GM23338 (cell line): ENCODE data around the gene TRIOBP. TPM values are rescaled to one million over a fixed set of nuclear protein-coding genes. Genes with fewer than 3 reads are reported as not detected.

Source experiments
- ATAC-seq: fragments of 200-7000 bp; cut with Tn5 transposase; 3 replicates; pipeline ENCODE4 v1.9.1; 2020
- DNase-seq: peaks from one replicate; pipeline ENCODE4 v3.0.0-alpha.2; 2015; ENCODE audit warnings: low spot score
- H2AFZ ChIP-seq: fragments of 200-600 bp; sonication (generic); 2 replicates; pipeline ENCODE4 v1.8.0; 2016; ENCODE audit warnings: antibody characterized with exemption, mild to moderate bottlenecking, moderate library complexity
- H3F3A ChIP-seq: fragments of 200-600 bp; sonication (generic); replicated peaks from 2 replicates; pipeline ENCODE4 v1.8.0; 2017; ENCODE audit warnings: antibody characterized with exemption, mixed run types, low read depth
- H3K27ac ChIP-seq: fragments of 200-600 bp; sonication (generic); 2 replicates; pipeline ENCODE4 v1.6.1; 2016; ENCODE audit warnings: low read depth
- H3K27me3 ChIP-seq: fragments of 200-600 bp; sonication (generic); 2 replicates; pipeline ENCODE4 v1.8.0; 2016; ENCODE audit warnings: mild to moderate bottlenecking, mixed run types, moderate library complexity; ENCODE audit not compliant: insufficient read depth
- H3K36me3 ChIP-seq: fragments of 200-600 bp; sonication (generic); 2 replicates; pipeline ENCODE4 v1.8.0; 2016; ENCODE audit warnings: mild to moderate bottlenecking; ENCODE audit not compliant: insufficient read depth
- H3K4me1 ChIP-seq: fragments of 200-600 bp; sonication (generic); 2 replicates; pipeline ENCODE4 v1.8.0; 2016; ENCODE audit warnings: mild to moderate bottlenecking, moderate library complexity; ENCODE audit not compliant: insufficient read depth
- H3K4me2 ChIP-seq: fragments of 200-600 bp; sonication (generic); 2 replicates; pipeline ENCODE4 v1.7.1; 2017; ENCODE audit warnings: mixed run types
- H3K4me3 ChIP-seq: fragments of 200-600 bp; sonication (generic); 2 replicates; pipeline ENCODE4 v1.6.1; 2016; ENCODE audit warnings: mixed run types
- H3K79me2 ChIP-seq: fragments of 200-600 bp; sonication (generic); replicated peaks from 2 replicates; pipeline ENCODE4 v1.8.0; 2017; ENCODE audit warnings: mild to moderate bottlenecking; ENCODE audit not compliant: insufficient read depth
- H3K9me2 ChIP-seq: fragments of 200-600 bp; sonication (generic); 2 replicates; pipeline ENCODE4 v1.8.0; 2017; ENCODE audit not compliant: insufficient read depth
- H4K20me1 ChIP-seq: fragments of 200-600 bp; sonication (generic); replicated peaks from 2 replicates; pipeline ENCODE4 v1.8.0; 2017; ENCODE audit warnings: mild to moderate bottlenecking; ENCODE audit not compliant: insufficient read depth
- H3K27ac Mint-ChIP-seq: 2 replicates; pipeline ENCODE4 v1.8.0; 2020; ENCODE audit warnings: inconsistent platforms, mild to moderate bottlenecking, moderate library complexity, mixed read lengths
- H3K27me3 Mint-ChIP-seq: 3 replicates; pipeline ENCODE4 v1.8.0; 2022; ENCODE audit warnings: low read depth, mild to moderate bottlenecking, moderate library complexity, mixed read lengths, inconsistent platforms; ENCODE audit not compliant: insufficient read depth, poor library complexity
- H3K36me3 Mint-ChIP-seq: 3 replicates; pipeline ENCODE4 v1.8.0; 2021; ENCODE audit warnings: low read depth, mild to moderate bottlenecking, inconsistent platforms, moderate library complexity, mixed read lengths
- H3K4me1 Mint-ChIP-seq: 3 replicates; pipeline ENCODE4 v1.8.0; 2020; ENCODE audit warnings: mild to moderate bottlenecking, inconsistent platforms, mixed read lengths
- H3K4me3 Mint-ChIP-seq: 3 replicates; pipeline ENCODE4 v1.8.0; 2021; ENCODE audit warnings: moderate library complexity, mild to moderate bottlenecking, inconsistent platforms, mixed read lengths
- H3K9me3 Mint-ChIP-seq: 3 replicates; pipeline ENCODE4 v1.8.0; 2020; ENCODE audit warnings: moderate library complexity, mild to moderate bottlenecking, inconsistent platforms, mixed read lengths
- CREB1 ChIP-seq: fragments of 250-450 bp; sonication (Bioruptor Pico); IDR thresholded peaks from 2 replicates; pipeline ENCODE4 v1.5.0; 2020; ENCODE audit warnings: low read depth, mild to moderate bottlenecking, moderate library complexity
- CTCF ChIP-seq, 2 experiments: fragments of 200-600 bp in 1 of 2; sonication (generic) in 1 of 2; conservative IDR thresholded peaks; 2 replicates each; pipeline versions ENCODE4 v1.5.1 to v1.6.1; 2016 to 2017; ENCODE audit warnings: antibody characterized with exemption in 2 of 2, low read depth in 2 of 2, mild to moderate bottlenecking in 2 of 2, moderate library complexity in 1 of 2
- ETS1 ChIP-seq: IDR thresholded peaks from 2 replicates; pipeline ENCODE4 v1.6.1; 2016; ENCODE audit warnings: antibody characterized with exemption
- EZH2 ChIP-seq: fragments of 200-600 bp; sonication (generic); IDR thresholded peaks from one replicate; pipeline ENCODE4 v1.8.0; 2017; ENCODE audit warnings: antibody characterized with exemption, mild to moderate bottlenecking, low read depth; ENCODE audit not compliant: unreplicated experiment
- EZH2phosphoT487 ChIP-seq: fragments of 200-600 bp; sonication (generic); IDR thresholded peaks from one replicate; pipeline ENCODE4 v1.8.1; 2018; ENCODE audit warnings: antibody characterized with exemption; ENCODE audit not compliant: unreplicated experiment
- JUNB ChIP-seq: IDR thresholded peaks from one replicate; pipeline ENCODE4 v1.6.1; 2016; ENCODE audit warnings: antibody characterized with exemption; ENCODE audit not compliant: unreplicated experiment
- NANOG ChIP-seq: IDR thresholded peaks from 2 replicates; pipeline ENCODE4 v1.6.1; 2016; ENCODE audit warnings: antibody characterized with exemption, borderline replicate concordance
- POLR2AphosphoS5 ChIP-seq: IDR thresholded peaks from 2 replicates; pipeline ENCODE4 v1.6.1; 2016; ENCODE audit warnings: antibody characterized with exemption, low read depth
- REST ChIP-seq: IDR thresholded peaks from one replicate; pipeline ENCODE4 v1.6.1; 2018; ENCODE audit warnings: antibody characterized with exemption; ENCODE audit not compliant: unreplicated experiment
- STAT1 ChIP-seq: IDR thresholded peaks from one replicate; pipeline ENCODE4 v1.6.1; 2016; ENCODE audit warnings: antibody characterized with exemption; ENCODE audit not compliant: unreplicated experiment
- ZNF114 ChIP-seq: fragments of 250-450 bp; sonication (Bioruptor Pico); IDR thresholded peaks from 2 replicates; pipeline ENCODE4 v1.5.0; 2020; ENCODE audit warnings: mild to moderate bottlenecking, moderate library complexity
- ZNF331 ChIP-seq: fragments of 250-450 bp; sonication (Bioruptor Pico); IDR thresholded peaks from 2 replicates; pipeline ENCODE4 v1.5.0; 2020; ENCODE audit warnings: low read depth, mild to moderate bottlenecking, moderate library complexity
- ZNF462 ChIP-seq: fragments of 250-450 bp; sonication (Bioruptor Pico); IDR thresholded peaks from 2 replicates; pipeline ENCODE4 v1.5.0; 2020; ENCODE audit warnings: mild to moderate bottlenecking, moderate library complexity
- polyA plus RNA-seq: library from polyadenylated mRNA; unstranded; fragments of >200 nt; fragmentation: Nextera tagmentation; extraction: Ambion mirVana; gene quantifications from 2 replicates; pipeline ENCODE4 v1.2.1, GENCODE V29; 2016
- total RNA-seq: library from RNA; depleted of rRNA; stranded (reverse); fragments of >200 nt; shearing (Covaris generic); gene quantifications from 2 replicates; pipeline ENCODE4 v1.2.3, GENCODE V29; 2014

Gene TRIOBP
- total and polyA plus RNA-seq, 2 experiments from 2014 or later: 21.4 to 48.4 TPM

- Histone ChIP-seq H3K27me3 (no peaks in the 10 kb centered on the region), H4K20me1 (no peaks in the 10 kb centered on the region), H3K9me2 (no peaks in the 10 kb centered on the region), H3K27ac (no peak overlapping the region), H3K4me3 (no peak overlapping the region), H3K79me2 (no peaks in the 10 kb centered on the region), H3K4me1 (no peaks in the 10 kb centered on the region), H2AFZ (no peak overlapping the region), H3F3A (no peaks in the 10 kb centered on the region), H3K4me2 (no peak overlapping the region), H3K36me3 (0 out of 2 replicates have a peak, but pooled peaks cover 5% of the 10 kb centered on the region)
- no peak overlapping the region for H3K27ac Mint-ChIP-seq
- no peak for DNase-seq
- peaks cover 44% of the 10 kb centered on the region for H3K36me3 Mint-ChIP-seq
- ATAC-seq: peak; percentile 64
- H3K9me3 Mint-ChIP-seq: no peaks in the 10 kb centered on the region
- TF ChIP-seq EZH2 (no peak), ZNF114 (CRISPR knock-in tag) (no peak), CREB1 (CRISPR knock-in tag) (no peak), CTCF (conservative IDR thresholded peaks at IDR 0.05; ENCODE audit: low read depth in 2 of 2) (no peak), REST (no peak), ZNF462 (CRISPR knock-in tag) (no peak), POLR2AphosphoS5 (no peak), ETS1 (no peak), ZNF331 (no peak), JUNB (no peak), NANOG (no peak), STAT1 (no peak), EZH2phosphoT487 (no peak)
- no peak overlapping the region for H3K4me3 Mint-ChIP-seq
- H3K27me3 Mint-ChIP-seq: peaks cover 12% of the 10 kb centered on the region
- peaks cover 8% of the 10 kb centered on the region for H3K4me1 Mint-ChIP-seq
These were observed 12.6 kb downstream of the TRIOBP start for GRCh38 chr22:37709445-37709765.
